Neural progenitor cell (in vitro differentiated cells): ENCODE data around the gene MPND. TPM values are rescaled to one million over a fixed set of nuclear protein-coding genes. Genes with fewer than 3 reads are reported as not detected.

Experiments used
- DNase-seq: peaks from one replicate; pipeline ENCODE4 v3.0.0-alpha.2; 2016; ENCODE audit warnings: low spot score
- H2AFZ ChIP-seq: fragments of 200-600 bp; sonication (generic); replicated peaks from 2 replicates; pipeline ENCODE4 v1.6.1; 2016; ENCODE audit warnings: antibody characterized with exemption
- H3F3A ChIP-seq: fragments of 200-600 bp; sonication (generic); 2 replicates; pipeline ENCODE4 v1.6.1; 2016; ENCODE audit warnings: antibody characterized with exemption, low read depth
- H3K27ac ChIP-seq: fragments of 200-600 bp; sonication (generic); 2 replicates; pipeline ENCODE4 v1.5.1; 2016; ENCODE audit warnings: mild to moderate bottlenecking
- H3K27me3 ChIP-seq: fragments of 200-600 bp; sonication (generic); 2 replicates; pipeline ENCODE4 v1.6.1; 2016; ENCODE audit warnings: mild to moderate bottlenecking, moderate library complexity
- H3K36me3 ChIP-seq: fragments of 200-600 bp; sonication (generic); 2 replicates; pipeline ENCODE4 v1.5.1; 2016
- H3K4me1 ChIP-seq: fragments of 200-600 bp; sonication (generic); 2 replicates; pipeline ENCODE4 v1.6.1; 2016; ENCODE audit warnings: mixed run types
- H3K4me2 ChIP-seq: fragments of 200-600 bp; sonication (generic); 2 replicates; pipeline ENCODE4 v1.6.1; 2016
- H3K4me3 ChIP-seq: fragments of 200-600 bp; sonication (generic); 2 replicates; pipeline ENCODE4 v1.5.1; 2016
- H3K79me2 ChIP-seq: fragments of 200-600 bp; sonication (generic); 2 replicates; pipeline ENCODE4 v1.6.1; 2016; ENCODE audit warnings: low read depth
- H3K9ac ChIP-seq: fragments of 200-600 bp; sonication (generic); 2 replicates; pipeline ENCODE4 v1.6.1; 2016
- H3K9me3 ChIP-seq: fragments of 200-600 bp; sonication (generic); 2 replicates; pipeline ENCODE4 v1.5.1; 2016; ENCODE audit warnings: low read depth
- H4K20me1 ChIP-seq: fragments of 200-600 bp; sonication (generic); 2 replicates; pipeline ENCODE4 v1.6.1; 2016; ENCODE audit warnings: low read depth
- H3K27ac Mint-ChIP-seq: 3 replicates; pipeline ENCODE4 v1.8.0; 2021; ENCODE audit warnings: mixed read lengths
- H3K27me3 Mint-ChIP-seq: 2 replicates; pipeline ENCODE4 v1.8.0; 2022; ENCODE audit warnings: low read depth, mild to moderate bottlenecking, inconsistent platforms, moderate library complexity, mixed read lengths; ENCODE audit not compliant: insufficient read depth
- H3K36me3 Mint-ChIP-seq: 3 replicates; pipeline ENCODE4 v1.8.0; 2021; ENCODE audit warnings: mixed read lengths
- H3K4me1 Mint-ChIP-seq: 3 replicates; pipeline ENCODE4 v1.8.0; 2021; ENCODE audit warnings: mixed read lengths
- H3K4me3 Mint-ChIP-seq: 3 replicates; pipeline ENCODE4 v1.8.0; 2021; ENCODE audit warnings: mild to moderate bottlenecking, moderate library complexity, mixed read lengths
- H3K9me3 Mint-ChIP-seq: 3 replicates; pipeline ENCODE4 v1.8.0; 2020; ENCODE audit warnings: mixed read lengths
- CTCF ChIP-seq: fragments of 200-600 bp; sonication (generic); IDR thresholded peaks from 2 replicates; pipeline ENCODE4 v1.5.1; 2017; ENCODE audit warnings: antibody characterized with exemption, mild to moderate bottlenecking
- EZH2 ChIP-seq: fragments of 200-600 bp; sonication (generic); IDR thresholded peaks from 2 replicates; pipeline ENCODE4 v1.6.1; 2017; ENCODE audit warnings: antibody characterized with exemption, mild to moderate bottlenecking, moderate library complexity
- EZH2phosphoT487 ChIP-seq: fragments of 200-600 bp; sonication (generic); IDR thresholded peaks from 2 replicates; pipeline ENCODE4 v1.6.1; 2017; ENCODE audit warnings: antibody characterized with exemption
- total RNA-seq: library from RNA; depleted of rRNA; stranded (reverse); fragments of >200 nt; gene quantifications from 2 replicates; pipeline ENCODE4 v1.2.3, GENCODE V29; 2015; ENCODE audit warnings: low replicate concordance

Gene MPND
- total RNA-seq, 1 donor from 2014 or later: 10.6 TPM

DNA sequence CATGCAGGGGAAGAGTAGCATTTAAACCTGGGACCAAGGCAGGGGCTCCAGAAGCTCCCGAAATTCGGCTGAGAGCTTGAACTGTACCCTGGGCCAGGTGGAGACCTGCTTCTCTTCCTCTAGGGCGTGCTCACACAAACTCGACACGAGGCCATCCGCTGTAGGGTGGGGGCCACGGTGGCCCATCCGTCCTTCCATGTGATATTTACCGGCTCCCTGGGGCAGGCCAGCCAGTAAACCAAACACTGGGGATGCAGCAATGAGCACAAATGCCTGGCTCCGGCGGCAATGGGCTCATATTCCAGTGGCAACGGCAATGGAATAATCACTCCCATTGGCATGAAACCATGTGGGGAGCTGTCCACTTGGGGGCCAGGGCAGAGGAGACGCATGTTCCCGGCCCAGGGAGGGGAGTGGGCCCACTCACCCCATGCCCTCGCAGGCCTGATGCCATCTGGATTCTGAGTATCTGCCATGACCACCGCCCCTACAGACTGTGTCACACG lies 46.2 kb downstream of the MPND start:
- Histone ChIP-seq H3K79me2 (peaks cover 90% of the 10 kb centered on the region), H3K4me1 (peaks cover 64% of the 10 kb centered on the region), H3K4me3 (no peak overlapping the region), H3K27me3 (no peaks in the 10 kb centered on the region), H3K4me2 (peak overlapping the region; percentile 75), H3K27ac (peak overlapping the region; percentile 96), H4K20me1 (peaks cover 25% of the 10 kb centered on the region), H2AFZ (no peak overlapping the region), H3K9me3 (no peaks in the 10 kb centered on the region), H3K36me3 (no peaks in the 10 kb centered on the region), H3F3A (peaks cover 58% of the 10 kb centered on the region), H3K9ac (no peak overlapping the region)
- H3K4me1 Mint-ChIP-seq: peaks cover 72% of the 10 kb centered on the region
- TF ChIP-seq EZH2 (no peak), EZH2phosphoT487 (no peak), CTCF (no peak)
- peak overlapping the region; percentile 79 for H3K4me3 Mint-ChIP-seq
- no peak for DNase-seq
- H3K27me3 Mint-ChIP-seq: peaks cover 12% of the 10 kb centered on the region
- H3K36me3 Mint-ChIP-seq: no peaks in the 10 kb centered on the region
- H3K9me3 Mint-ChIP-seq: no peaks in the 10 kb centered on the region
- H3K27ac Mint-ChIP-seq: peak overlapping the region; percentile 81

DNA sequence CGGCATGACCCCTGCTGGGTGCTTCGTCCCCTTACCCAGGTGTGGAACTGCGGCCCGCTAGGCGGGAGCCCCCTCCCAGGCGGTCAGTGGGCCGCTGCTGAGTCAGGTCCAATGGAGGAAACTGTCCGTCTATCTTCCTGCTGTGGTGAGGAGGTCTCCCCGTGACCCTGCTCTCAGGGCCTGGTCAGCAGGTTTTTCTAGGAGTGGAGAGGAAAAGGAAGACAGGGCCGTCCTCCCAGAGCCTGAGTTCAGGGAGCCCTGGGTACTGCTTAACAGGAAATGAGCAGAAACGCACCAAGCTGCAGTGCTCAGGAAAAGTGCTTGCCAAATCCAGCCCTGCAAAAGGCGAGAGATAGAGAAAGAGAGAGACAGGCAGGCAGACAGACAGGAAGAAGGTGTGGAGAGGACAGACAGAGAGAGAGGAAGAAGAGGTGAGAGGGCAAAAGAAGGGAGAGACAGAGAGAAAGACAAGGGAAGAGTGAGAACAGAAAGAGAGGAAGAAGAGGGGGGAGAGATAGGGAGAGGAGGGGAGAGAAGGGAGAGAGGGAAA lies 46.7 kb downstream of the MPND start:
- H3K4me2 ChIP-seq: peak overlapping the region; percentile 75
- peaks cover 69% of the 10 kb centered on the region for H3K4me1 ChIP-seq
- peaks cover 63% of the 10 kb centered on the region for H3F3A ChIP-seq
- Mint-ChIP-seq H3K4me1 (peaks cover 77% of the 10 kb centered on the region), H3K27me3 (peaks cover 12% of the 10 kb centered on the region), H3K9me3 (no peaks in the 10 kb centered on the region), H3K36me3 (no peaks in the 10 kb centered on the region), H3K4me3 (peak overlapping the region; percentile 79), H3K27ac (peak overlapping the region; percentile 81)
- H3K36me3 ChIP-seq: no peaks in the 10 kb centered on the region
- no peaks in the 10 kb centered on the region for H3K27me3 ChIP-seq
- TF ChIP-seq EZH2phosphoT487: no peak
- no peak for TF ChIP-seq EZH2
- TF ChIP-seq CTCF: no peak
- H4K20me1 ChIP-seq: peaks cover 30% of the 10 kb centered on the region
- H3K4me3 ChIP-seq: peak overlapping the region; percentile 30
- H3K9ac ChIP-seq: no peak overlapping the region
- no peak overlapping the region for H2AFZ ChIP-seq
- DNase-seq: no peak
- peak overlapping the region; percentile 96 for H3K27ac ChIP-seq
- H3K9me3 ChIP-seq: no peaks in the 10 kb centered on the region
- H3K79me2 ChIP-seq: peaks cover 90% of the 10 kb centered on the region

DNA sequence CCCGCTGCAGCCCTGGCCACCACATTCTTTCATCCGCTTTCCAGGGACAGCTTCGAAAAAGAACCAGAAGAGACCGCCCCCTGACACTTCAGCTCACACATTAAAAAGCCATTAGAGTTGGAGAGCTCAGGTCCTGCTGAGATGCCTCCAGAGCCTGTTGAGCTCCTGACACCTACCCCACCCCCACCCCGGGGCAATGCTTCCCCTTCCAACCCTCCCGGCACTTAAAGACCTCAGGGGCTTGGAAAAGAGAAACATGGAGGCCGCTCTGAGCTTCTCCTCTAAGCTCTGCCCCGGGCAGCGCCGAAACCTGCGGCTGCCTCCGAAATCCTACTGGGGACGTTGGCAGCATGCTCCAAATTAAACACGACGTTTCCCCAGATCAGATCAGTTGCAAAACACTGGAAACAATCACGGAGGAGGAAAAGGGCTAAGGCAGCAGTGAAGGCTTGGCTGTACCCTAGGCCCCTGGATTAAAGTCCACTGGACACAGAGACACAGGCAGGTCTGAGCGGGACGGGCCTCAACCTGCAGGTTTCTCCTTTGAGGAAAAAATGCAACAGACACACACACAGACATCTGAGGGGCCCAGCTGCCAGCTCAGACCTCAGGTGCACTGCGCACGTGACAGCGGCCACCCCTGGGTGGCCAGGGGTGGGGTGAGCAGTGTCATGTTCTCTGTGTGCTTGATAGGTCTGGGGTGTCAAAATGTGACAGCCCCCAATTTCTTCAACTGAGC lies 47.4 kb downstream of the MPND start:
- Histone ChIP-seq H3K9me3 (no peaks in the 10 kb centered on the region), H4K20me1 (peaks cover 29% of the 10 kb centered on the region), H2AFZ (no peak overlapping the region), H3K9ac (no peak overlapping the region), H3K4me3 (peak overlapping the region; percentile 30), H3K27me3 (no peaks in the 10 kb centered on the region), H3K27ac (peak overlapping the region; percentile 96), H3K4me1 (peaks cover 72% of the 10 kb centered on the region), H3F3A (peaks cover 68% of the 10 kb centered on the region), H3K79me2 (peaks cover 90% of the 10 kb centered on the region), H3K4me2 (peak overlapping the region; percentile 75), H3K36me3 (no peaks in the 10 kb centered on the region)
- Mint-ChIP-seq H3K4me3 (peak overlapping the region; percentile 79), H3K27me3 (peaks cover 12% of the 10 kb centered on the region), H3K36me3 (no peaks in the 10 kb centered on the region), H3K4me1 (peaks cover 81% of the 10 kb centered on the region), H3K9me3 (no peaks in the 10 kb centered on the region), H3K27ac (peak overlapping the region; percentile 81)
- peak; percentile 87 for DNase-seq
- TF ChIP-seq EZH2phosphoT487: no peak
- no peak for TF ChIP-seq EZH2
- no peak for TF ChIP-seq CTCF
